ENCODE results near the gene CPSF2.
"Not testable (repeated sequence)": the region's sequence is repeated elsewhere in the genome, so short reads cannot be mapped to it uniquely, and the experiment has no call there.

CPSF2 gene

DNA sequence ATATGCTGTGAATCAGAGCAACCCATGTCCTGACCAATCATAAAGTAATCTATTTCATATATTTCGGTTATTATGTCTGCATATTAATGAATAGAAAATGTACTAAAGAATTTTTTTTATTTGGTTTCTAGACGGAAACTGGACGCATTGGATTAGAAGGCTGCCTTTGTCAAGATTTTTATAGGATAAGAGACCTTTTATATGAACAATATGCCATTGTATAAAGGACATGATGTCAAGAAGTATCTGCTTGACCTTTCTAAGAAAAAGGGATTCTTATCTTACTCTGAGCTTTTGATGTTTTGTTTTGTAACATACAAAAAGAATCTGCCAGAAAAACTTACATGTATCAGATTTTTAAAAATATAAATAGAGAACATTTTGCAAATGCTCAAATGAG lies 39.8 kb downstream of the CPSF2 start:
- no peak for DNase-seq

DNA sequence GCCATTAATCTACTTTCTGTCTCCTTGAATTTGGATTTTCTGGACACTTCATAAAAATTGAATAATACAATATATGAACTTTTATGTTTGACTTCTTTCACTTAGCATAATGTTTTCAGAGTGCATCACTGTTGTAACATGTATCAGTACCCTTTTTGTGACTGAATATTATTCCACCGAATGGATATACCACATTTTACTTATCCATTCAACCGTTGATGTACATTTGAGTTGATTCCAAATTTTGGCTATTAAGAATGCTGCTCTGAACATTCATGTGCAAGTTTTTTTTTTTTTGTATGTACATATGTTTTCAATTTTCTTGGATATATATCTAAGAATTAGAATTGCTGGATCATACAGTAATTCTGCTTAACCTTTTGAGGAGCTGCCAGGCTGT lies 43.2 kb downstream of the CPSF2 start:
- DNase-seq, result no peak

DNA sequence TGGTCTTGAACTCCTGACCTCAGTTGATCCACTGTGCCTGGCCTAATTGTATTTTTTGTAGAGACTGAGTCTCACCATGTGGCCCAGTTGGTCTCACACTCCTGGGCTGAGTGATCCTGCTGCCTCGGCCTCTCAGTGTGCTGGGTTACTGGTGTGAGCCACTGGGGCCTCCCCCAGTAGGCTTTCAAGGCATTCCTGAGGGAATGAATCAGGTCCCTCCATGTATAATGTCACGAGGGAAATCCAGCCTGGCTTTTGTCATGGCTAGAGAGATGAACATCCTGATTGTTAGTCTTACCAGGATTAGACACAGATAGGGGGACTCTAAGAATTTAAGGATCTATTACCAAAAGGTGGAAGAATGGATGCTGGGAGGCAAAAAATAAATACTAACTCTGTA lies 51.9 kb downstream of the CPSF2 start:
- no peak for DNase-seq

DNA sequence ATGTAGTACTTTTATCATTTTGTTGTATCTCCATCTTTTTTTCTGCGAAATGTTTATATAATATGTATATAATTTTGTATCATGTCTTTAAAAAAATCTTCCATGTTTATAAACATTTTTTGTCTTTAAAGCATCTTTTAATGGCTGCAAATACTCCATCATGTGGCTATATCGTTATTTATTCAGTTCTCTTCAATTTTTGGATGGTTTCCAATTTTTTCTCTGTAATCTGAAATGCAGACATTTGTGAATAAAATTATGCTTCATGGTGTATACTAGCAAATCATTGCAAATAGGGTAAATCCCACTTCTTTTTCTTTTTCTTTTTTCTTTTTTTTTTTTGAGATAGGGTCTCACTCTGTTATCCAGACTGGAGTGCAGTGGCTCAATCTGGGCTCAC lies 54.0 kb downstream of the CPSF2 start:
- DNase-seq, result no peak

DNA sequence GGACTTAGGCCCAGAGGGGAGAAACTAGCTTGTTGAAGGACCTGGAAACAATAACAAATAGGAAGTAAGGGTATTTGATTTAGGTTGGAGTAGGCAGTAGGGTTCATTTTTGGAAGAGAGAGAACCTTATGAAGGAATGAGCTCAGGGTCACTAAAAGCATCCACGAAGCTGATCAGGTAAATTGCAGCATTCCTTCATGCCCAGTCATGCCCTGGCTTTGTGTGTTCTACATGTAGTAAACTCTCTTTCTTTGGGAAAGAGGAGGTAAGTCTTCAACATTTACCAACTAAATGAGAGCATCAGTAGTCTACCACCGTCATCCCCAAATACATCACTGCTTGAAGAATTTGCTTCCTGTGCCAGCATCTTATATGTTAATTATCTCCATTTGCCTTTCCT lies 54.7 kb downstream of the CPSF2 start:
- DNase-seq, result no peak

DNA sequence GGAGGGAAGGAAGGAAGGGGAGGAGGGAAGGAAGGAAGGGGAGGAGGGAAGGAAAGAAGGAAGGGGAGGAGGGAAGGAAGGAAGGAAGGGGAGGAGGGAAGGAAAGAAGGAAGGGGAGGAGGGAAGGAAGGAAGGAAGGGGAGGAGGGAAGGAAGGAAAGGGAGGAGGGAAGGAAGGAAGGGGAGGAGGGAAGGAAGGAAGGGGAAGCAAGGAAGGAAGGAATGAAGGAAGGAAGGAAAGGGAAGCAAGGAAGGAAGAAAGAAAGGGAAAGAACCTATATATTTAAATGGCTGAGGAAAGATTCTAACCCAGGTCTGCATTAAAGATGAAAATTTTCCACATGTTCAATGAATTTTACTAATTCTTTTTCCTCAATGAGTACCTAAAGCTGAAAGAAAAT lies 57.4 kb downstream of the CPSF2 start:
- not testable (repeated sequence) for DNase-seq

DNA sequence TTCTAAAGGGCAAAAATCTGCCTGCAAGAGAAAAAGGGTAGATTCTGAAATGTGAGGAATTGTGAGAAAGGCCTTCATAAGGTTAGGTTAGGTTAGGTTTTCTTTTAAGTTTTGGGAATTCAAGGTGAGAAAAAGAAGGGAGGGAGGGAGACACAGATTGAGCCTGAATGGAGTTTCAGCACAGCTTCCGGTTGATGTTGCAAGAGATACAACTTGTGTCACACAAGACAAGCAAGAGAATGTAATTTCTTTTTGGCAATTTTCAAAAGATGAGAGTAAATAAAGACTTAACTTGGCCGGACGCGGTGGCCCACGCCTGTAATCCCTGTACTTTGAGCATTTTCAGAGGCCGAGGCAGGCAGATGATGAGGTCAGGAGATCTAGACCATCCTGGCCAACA lies 63.8 kb downstream of the CPSF2 start:
- no peak for DNase-seq

DNA sequence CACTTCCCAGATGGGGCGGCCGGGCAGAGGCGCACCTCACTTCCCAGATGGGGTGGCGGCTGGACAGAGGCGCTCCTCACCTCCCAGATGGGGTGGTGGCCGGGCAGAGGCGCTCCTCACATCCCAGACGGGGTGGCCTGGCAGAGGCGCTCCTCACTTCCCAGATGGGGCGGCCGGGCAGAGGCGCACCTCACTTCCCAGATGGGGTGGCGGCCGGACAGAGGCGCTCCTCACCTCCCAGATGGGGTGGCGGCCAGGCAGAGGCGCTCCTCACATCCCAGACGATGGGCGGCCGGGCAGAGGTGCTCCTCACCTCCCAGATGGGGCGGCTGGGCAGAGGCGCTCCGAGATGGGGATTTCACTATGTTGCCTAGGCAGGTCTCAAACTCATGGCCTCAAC lies 65.8 kb downstream of the CPSF2 start:
- DNase-seq, result not testable (repeated sequence)

DNA sequence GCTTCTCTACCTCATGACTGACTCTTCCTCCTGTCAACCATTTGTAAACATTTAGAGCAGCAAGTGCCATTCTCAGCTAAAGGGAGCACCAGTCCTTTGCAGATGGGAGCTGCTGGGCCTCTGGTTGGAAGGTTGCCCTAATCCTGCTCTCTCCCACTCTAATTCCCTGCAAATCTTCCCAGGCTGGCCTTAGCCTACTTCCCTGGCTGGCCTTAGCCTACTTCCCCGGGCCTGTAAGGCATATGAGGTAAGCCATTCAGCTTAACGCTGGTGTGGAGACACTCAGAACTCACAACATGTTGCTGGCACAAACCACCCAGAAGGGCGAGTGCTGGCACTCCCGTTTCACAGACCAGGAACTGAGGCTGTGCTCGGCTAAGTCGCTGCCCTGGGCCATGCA lies 69.0 kb downstream of the CPSF2 start:
- DNase-seq, result no peak

DNA sequence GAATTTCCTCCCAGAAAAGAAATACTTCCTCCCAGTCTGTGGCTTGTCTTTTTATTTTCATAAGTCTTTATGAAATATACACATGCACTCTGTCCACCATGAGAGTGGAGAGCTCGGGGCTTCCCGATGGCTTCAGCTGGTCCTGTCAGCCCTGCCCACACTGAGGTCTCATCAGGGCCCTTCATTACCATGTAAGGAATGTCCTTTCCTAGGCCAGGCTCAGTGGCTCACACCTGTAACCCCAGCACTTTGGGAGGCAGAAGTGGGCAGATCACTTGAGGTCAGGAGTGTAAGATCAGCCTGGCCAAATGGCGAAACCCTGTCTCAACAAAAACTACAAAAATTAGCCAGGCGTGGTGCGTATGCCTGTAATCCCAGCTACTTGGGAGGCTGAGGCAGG lies 77.0 kb downstream of the CPSF2 start:
- no peak for DNase-seq

DNA sequence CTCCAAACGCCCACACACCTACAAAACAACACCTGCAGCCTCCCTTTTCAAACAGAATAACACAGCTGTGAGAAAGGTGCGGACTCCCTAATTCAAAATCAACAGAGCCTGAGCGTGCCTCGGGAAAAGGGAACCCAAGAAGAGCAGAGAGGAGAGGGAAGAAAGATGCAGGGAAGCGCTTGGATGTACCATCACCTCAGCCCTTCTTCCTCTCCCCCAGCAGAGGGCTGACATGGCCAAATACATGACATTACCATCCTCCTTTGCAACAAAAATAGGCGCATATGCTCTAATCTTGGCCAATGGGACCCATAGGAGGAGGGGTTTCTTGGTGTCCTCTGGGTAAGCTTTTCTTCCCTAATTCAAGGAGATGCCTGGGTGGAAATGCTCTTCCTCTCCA lies 78.0 kb downstream of the CPSF2 start:
- DNase-seq, result no peak

DNA sequence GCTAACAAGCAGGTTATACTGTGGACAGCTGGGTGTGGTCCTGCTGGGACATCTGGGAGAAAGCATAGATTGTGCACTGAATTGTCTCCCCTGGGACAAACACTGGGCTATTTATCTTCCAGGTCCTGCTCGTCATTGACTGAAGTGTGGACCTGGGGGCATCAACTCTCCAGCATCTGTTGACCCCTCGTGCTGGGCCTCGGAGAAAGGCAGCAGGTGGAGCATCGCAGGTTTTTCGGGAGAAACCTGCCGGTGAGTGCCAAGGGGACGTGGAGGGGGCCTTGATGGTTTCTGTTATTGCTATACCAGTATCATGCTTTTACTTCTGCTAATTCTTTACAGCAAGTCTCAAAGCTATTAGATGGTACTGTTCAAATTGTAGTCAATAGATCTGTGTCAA lies 81.3 kb downstream of the CPSF2 start:
- no peak for DNase-seq

DNA sequence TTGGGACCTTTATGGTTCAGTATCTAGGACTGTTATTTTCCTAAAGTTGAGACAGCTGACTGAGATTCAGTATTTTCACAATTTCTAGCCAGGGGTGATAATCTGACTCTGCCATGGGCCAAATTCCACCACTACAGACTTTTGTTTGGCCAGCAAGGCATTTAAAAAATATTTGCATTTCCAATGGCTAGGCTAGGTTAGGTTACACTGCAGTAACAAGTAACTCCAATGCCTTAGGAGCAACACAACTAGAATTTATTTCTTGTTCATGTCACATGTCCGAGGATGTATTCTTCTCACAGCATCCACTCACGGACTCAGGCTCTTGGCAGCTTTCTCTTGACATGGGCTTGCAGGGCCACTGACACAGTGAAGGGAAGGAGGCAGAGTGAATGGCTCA lies 83.0 kb downstream of the CPSF2 start:
- DNase-seq, result no peak

DNA sequence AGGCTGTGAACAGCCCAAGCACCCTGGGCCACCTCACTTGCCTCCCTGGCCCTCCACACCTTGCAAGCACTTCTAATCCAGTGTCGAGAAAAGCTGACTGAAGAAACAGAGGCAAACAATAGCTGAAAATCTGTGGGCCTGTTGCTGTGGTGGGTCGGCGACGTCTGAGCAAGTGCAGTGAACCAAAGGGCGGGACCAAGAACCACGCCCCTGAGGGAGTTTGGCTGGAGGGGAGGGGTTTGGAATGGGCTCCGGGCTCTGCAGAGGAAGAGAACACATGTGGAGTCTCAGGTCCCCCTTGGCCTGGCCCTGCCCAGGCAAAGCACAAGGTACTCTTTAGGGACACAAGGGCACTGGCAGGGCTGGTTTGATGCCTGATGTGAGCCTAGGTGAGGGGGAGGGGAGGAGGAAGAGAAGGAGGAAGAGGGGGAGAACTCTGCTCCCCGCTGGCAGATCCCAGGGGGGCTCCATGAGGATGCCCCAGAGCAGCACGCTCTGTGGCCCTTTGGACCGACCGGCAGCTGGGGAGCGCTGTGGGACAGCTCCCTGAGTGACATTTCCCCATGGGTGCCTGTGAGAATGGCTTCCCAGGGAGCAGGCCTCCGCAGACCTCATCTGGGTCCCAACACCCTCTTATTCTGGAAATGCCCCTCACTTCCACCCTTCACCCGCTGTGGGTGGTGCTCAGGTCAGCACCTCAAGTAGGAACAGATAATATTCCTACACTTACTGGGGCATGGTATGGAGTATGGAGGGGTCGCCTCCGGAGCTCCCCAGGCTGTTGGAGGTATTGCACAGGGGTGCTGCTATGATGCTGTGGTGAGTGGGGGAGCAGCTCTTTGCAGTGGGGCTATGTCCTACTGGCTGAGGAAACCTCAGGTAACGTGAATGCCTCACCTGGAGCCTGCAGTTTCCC lies 85.5 kb downstream of the CPSF2 start:
- no peak for DNase-seq

DNA sequence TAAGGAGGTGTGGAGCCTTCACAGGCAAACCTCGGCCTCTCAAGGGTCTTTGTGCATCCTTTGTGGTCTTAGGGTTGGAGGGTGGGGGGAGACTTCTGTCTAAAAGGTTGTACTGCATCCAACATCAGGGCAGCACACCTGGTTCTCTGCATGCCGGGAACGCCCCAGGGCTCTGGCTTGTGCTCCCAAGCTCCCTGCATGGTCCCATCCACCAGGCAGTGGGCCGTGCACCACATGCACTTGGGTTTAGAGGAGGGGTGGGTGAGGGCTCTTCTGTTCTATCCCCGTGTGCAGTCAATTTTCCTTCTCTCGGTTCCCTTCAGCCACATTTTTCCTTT lies 86.1 kb downstream of the CPSF2 start:
- DNase-seq, result no peak

DNA sequence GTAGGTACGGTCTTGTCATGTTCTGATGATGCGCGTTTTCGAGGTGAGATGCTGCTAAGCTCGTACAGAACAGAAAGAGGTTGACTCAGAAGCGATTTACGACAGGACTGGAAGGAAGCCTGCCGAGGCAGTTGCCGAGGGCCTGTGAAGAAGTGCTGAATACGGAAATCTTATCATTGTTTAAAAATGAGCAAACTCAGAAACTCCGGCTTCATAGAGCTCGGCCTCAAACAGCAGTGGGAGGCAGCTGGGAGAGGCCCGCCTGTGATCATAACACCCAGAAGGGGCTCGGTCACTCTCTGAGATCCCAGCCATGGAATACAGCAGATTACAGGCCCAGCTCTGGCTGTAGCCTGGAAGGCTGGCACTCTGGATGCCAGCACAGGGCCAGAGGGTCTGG lies 87.4 kb downstream of the CPSF2 start:
- no peak for DNase-seq

DNA sequence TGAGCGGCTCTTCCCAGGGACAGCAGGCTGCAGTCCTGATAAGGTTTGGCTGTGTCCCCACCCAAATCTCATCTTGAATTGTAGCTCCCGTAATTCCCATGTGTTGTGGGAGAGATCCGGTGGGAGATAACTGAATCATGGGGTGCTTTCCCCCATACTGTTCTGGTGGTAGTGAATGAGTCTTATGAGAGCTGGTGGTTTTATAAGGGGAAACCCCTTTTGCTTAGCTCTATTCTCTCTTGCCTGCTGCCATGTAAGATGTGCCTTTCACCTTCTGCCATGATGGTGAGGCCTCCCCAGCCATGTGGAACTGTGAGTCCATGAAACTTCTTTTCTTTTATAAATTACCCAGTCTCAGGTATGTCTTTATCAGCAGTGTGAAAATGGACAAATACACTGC lies 91.4 kb downstream of the CPSF2 start:
- not testable (repeated sequence) for DNase-seq

DNA sequence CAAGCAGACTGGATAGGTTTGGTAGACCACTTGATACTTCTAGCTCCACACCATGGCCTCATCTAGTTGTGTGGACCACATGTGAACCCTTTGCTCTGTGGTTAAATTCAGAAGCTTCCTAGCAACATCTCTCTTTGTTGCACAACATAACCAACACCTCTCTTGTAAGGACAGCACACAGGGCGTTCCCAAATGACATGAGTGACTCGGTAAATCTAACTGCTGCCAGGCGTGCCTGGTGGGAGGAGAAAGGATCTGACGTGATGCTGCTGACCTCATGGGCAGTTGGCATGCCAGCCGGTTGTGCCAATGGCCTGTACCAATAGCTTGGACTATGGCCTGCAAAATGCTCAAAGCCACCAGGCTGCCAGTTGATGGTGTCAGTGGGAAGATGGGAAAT lies 93.8 kb downstream of the CPSF2 start:
- no peak for DNase-seq

DNA sequence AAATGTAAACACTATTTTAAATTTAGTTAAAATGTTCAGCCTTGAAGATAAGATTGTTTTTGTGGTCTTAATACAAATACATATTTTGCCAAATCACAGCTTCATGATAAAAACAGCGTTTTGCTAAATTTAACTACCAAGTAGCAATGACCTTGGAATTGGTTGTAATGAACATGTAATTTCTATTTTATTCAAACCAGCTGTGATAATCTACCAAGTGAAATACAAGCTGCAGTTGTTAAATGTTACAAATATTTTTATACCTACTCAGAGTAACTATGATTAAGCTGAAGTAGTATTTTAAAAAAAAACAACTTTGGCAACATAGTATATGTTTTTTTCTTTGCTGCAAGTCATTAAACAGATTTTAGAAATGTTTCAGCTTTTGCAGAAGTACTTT lies 96.2 kb downstream of the CPSF2 start:
- no peak for DNase-seq
